Measurements from ENCODE around the gene DAPK1.

Gene DAPK1

DNA sequence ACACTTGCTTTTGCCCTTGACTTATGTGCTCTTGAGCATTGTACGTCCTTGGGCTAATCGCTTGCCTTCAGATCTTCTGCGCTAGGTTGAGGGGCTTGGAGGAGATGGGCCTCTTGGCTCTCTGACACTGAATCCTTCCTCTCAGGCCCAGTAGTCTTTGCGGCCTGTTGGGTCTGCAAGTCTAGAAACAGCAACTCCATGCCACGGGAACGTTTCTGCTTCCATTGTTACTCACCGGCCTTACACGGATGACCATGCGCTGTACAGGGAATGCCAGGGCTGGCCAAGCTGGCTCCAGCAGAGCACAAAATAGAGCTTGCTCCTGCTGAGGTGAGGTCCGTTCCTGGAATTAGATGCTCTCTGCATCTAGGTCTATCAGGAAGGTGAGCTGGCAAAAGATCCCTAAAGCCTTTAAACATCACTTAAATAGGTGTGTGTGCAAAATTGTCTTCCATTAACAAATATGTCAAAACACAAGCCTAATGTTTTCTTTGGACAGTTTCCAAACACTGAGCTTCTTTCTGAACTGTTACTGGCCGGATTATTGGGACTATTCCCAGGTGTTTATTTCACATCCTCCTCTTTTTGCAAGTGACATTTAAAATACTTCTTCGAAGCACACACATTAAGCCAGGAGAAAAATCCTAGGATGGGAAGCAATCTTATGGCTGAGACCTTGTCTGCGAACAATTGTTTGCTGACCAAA is 29.7 kb downstream of the DAPK1 start:
- Histone ChIP-seq H3K27me3 (ENCODE audit: control insufficient read depth in 1 of 2, insufficient read depth in 1 of 2, low read length in 2 of 2) (no peaks in the 10 kb centered on the region), H3K36me3 (ENCODE audit: control insufficient read depth in 1 of 2, insufficient read depth in 2 of 2, low read depth in 1 of 2, low read length in 2 of 2) (peaks cover 0 to 19% of the 10 kb centered on the region in 2 experiments), H3K79me1 (replicated peaks; ENCODE audit: low read length, poor library complexity, severe bottlenecking) (peaks cover 41% of the 10 kb centered on the region), H3K4me3 (ENCODE audit: insufficient read depth in 1 of 2, low read depth in 1 of 2, low read length in 2 of 2) (no peak overlapping the region), H3K23ac (ENCODE audit: low read length in 2 of 2) (no peak overlapping the region), H2BK15ac (ENCODE audit: low read depth, poor library complexity, severe bottlenecking) (no peak overlapping the region), H4K8ac (ENCODE audit: low read length) (no peak overlapping the region), H3K18ac (ENCODE audit: low read depth in 1 of 2, low read length in 2 of 2) (no peak overlapping the region), H3K4me2 (ENCODE audit: low read length, poor library complexity, severe bottlenecking) (no peak overlapping the region), H2BK12ac (ENCODE audit: low read length in 2 of 2) (no peak overlapping the region), H2AK5ac (ENCODE audit: low read length, severe bottlenecking) (no peak overlapping the region), H3K14ac (ENCODE audit: low read length in 2 of 2) (no peak overlapping the region), H3K9ac (ENCODE audit: low read length) (no peak overlapping the region), H3K9me3 (ENCODE audit: control insufficient read depth, low read length) (no peaks in the 10 kb centered on the region), H2BK120ac (ENCODE audit: low read depth, low read length) (no peak overlapping the region), H3K27ac (ENCODE audit: low read length, poor library complexity, severe bottlenecking) (no peak overlapping the region), H4K91ac (ENCODE audit: low read length) (no peak overlapping the region), H3K4me1 (ENCODE audit: control insufficient read depth, insufficient read depth, low read depth, low read length) (peaks cover 10% of the 10 kb centered on the region), H2AFZ (ENCODE audit: low read depth, low read length) (no peak overlapping the region), H3K4ac (ENCODE audit: low read depth in 1 of 2, low read length in 2 of 2) (no peak overlapping the region), H2BK5ac (ENCODE audit: low read depth, low read length, poor library complexity, severe bottlenecking) (no peak overlapping the region)
- 89% methylated on average over 12 of the region's 13 CpGs for whole genome bisulfite sequencing
- no peak for DNase-seq

DNA sequence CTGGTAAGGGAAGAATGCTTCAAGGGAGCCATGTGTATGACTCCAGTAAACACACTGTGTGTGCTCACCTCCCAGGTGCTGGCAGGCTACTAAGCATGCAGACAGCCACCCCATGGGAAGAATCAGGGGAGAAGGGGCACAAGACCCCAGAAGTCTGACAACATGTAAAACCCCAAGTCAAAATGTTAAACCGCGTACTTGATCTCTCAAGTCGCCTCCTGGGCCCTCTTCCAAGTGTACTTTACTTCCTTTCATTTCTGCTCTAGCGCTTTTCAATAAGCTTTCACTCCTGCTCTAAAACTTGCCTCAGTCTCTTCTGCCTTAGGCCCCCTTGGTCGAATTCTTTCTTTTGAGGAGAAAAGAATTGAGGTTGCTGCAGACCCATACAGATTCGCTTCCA is 31.3 kb downstream of the DAPK1 start:
- Histone ChIP-seq H3K14ac (ENCODE audit: low read length in 2 of 2) (no peak overlapping the region), H3K36me3 (ENCODE audit: control insufficient read depth in 1 of 2, insufficient read depth in 2 of 2, low read depth in 1 of 2, low read length in 2 of 2) (peaks cover 0 to 18% of the 10 kb centered on the region in 2 experiments), H3K27me3 (ENCODE audit: control insufficient read depth in 1 of 2, insufficient read depth in 1 of 2, low read length in 2 of 2) (no peaks in the 10 kb centered on the region), H4K91ac (ENCODE audit: low read length) (no peak overlapping the region), H3K4ac (ENCODE audit: low read depth in 1 of 2, low read length in 2 of 2) (no peak overlapping the region), H4K8ac (ENCODE audit: low read length) (no peak overlapping the region), H3K9ac (ENCODE audit: low read length) (no peak overlapping the region), H3K27ac (ENCODE audit: low read length, poor library complexity, severe bottlenecking) (no peak overlapping the region), H2BK5ac (ENCODE audit: low read depth, low read length, poor library complexity, severe bottlenecking) (no peak overlapping the region), H3K79me1 (replicated peaks; ENCODE audit: low read length, poor library complexity, severe bottlenecking) (peaks cover 41% of the 10 kb centered on the region), H2AFZ (ENCODE audit: low read depth, low read length) (no peak overlapping the region), H2BK15ac (ENCODE audit: low read depth, poor library complexity, severe bottlenecking) (no peak overlapping the region), H3K18ac (ENCODE audit: low read depth in 1 of 2, low read length in 2 of 2) (no peak overlapping the region), H3K4me3 (ENCODE audit: insufficient read depth in 1 of 2, low read depth in 1 of 2, low read length in 2 of 2) (no peak overlapping the region), H2AK5ac (ENCODE audit: low read length, severe bottlenecking) (no peak overlapping the region), H3K23ac (ENCODE audit: low read length in 2 of 2) (no peak overlapping the region), H3K9me3 (ENCODE audit: control insufficient read depth, low read length) (no peaks in the 10 kb centered on the region), H3K4me2 (ENCODE audit: low read length, poor library complexity, severe bottlenecking) (no peak overlapping the region), H2BK12ac (ENCODE audit: low read length in 2 of 2) (no peak overlapping the region), H2BK120ac (ENCODE audit: low read depth, low read length) (no peak overlapping the region), H3K4me1 (ENCODE audit: control insufficient read depth, insufficient read depth, low read depth, low read length) (peaks cover 11% of the 10 kb centered on the region)
- 95% methylated on average over 4 of the region's 6 CpGs for WGBS
- no peak for DNase-seq

DNA sequence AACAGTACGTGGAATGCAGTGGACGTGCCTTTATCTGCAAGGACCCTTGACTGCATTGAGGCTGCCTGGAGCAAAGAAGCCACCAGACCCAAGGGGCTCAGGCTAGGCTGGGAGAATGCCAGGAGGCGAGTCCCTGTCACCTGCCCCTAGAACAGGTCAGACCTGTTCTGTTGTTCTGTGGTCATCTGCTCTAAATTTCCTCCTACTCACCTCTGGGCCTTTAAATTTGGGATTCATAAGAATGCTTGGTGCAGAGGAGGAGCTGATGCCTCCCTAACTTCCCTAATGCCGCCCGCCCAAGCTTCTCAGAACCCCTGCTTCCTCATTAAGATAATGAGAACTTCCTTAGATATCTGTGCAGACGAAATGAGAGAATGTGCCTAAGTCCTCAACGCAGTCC is 32.0 kb downstream of the DAPK1 start:
- Histone ChIP-seq H3K23ac (ENCODE audit: low read length in 2 of 2) (no peak overlapping the region), H2AFZ (ENCODE audit: low read depth, low read length) (no peak overlapping the region), H2BK120ac (ENCODE audit: low read depth, low read length) (no peak overlapping the region), H3K27me3 (ENCODE audit: control insufficient read depth in 1 of 2, insufficient read depth in 1 of 2, low read length in 2 of 2) (no peaks in the 10 kb centered on the region), H3K9ac (ENCODE audit: low read length) (no peak overlapping the region), H3K4me3 (ENCODE audit: insufficient read depth in 1 of 2, low read depth in 1 of 2, low read length in 2 of 2) (no peak overlapping the region), H2BK5ac (ENCODE audit: low read depth, low read length, poor library complexity, severe bottlenecking) (no peak overlapping the region), H3K79me1 (replicated peaks; ENCODE audit: low read length, poor library complexity, severe bottlenecking) (peaks cover 37% of the 10 kb centered on the region), H3K14ac (ENCODE audit: low read length in 2 of 2) (no peak overlapping the region), H3K27ac (ENCODE audit: low read length, poor library complexity, severe bottlenecking) (no peak overlapping the region), H3K36me3 (ENCODE audit: control insufficient read depth in 1 of 2, insufficient read depth in 2 of 2, low read depth in 1 of 2, low read length in 2 of 2) (peaks cover 0 to 14% of the 10 kb centered on the region in 2 experiments), H3K4me2 (ENCODE audit: low read length, poor library complexity, severe bottlenecking) (no peak overlapping the region), H4K8ac (ENCODE audit: low read length) (no peak overlapping the region), H2BK12ac (ENCODE audit: low read length in 2 of 2) (no peak overlapping the region), H2AK5ac (ENCODE audit: low read length, severe bottlenecking) (no peak overlapping the region), H3K4me1 (ENCODE audit: control insufficient read depth, insufficient read depth, low read depth, low read length) (peaks cover 11% of the 10 kb centered on the region), H3K9me3 (ENCODE audit: control insufficient read depth, low read length) (no peaks in the 10 kb centered on the region), H3K18ac (ENCODE audit: low read depth in 1 of 2, low read length in 2 of 2) (no peak overlapping the region), H4K91ac (ENCODE audit: low read length) (no peak overlapping the region), H3K4ac (ENCODE audit: low read depth in 1 of 2, low read length in 2 of 2) (no peak overlapping the region), H2BK15ac (ENCODE audit: low read depth, poor library complexity, severe bottlenecking) (no peak overlapping the region)
- 78% methylated on average over 7 of the region's 7 CpGs for WGBS
- DNase-seq = no peak

DNA sequence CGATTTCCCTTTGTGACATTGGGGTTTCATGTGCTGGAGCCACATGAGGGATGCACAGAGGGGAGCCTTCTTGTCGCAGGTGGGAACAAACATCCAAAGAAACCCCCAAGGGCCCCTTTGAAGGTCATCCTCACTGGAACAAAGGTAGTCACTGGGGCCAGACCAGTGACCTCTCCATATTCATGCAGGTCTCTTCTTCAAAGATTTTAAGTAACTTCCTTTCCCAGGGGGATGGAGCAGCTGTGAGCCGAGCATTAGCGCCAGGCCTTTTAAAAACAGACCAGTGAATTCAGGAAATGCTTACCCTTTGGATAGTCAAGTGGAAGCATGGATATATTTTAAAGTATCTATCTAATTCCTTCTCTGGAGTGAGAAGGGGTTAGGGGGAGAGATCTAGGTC is 33.0 kb downstream of the DAPK1 start:
- H2AK5ac ChIP-seq (ENCODE audit: low read length, severe bottlenecking) = no peak overlapping the region
- H3K4me2 ChIP-seq (ENCODE audit: low read length, poor library complexity, severe bottlenecking) = no peak overlapping the region
- H3K36me3 ChIP-seq (ENCODE audit: control insufficient read depth in 1 of 2, insufficient read depth in 2 of 2, low read depth in 1 of 2, low read length in 2 of 2) = peaks cover 0 to 6% of the 10 kb centered on the region in 2 experiments
- peaks cover 9% of the 10 kb centered on the region for H3K4me1 ChIP-seq (ENCODE audit: control insufficient read depth, insufficient read depth, low read depth, low read length)
- H2BK5ac ChIP-seq (ENCODE audit: low read depth, low read length, poor library complexity, severe bottlenecking) = no peak overlapping the region
- 44% methylated on average over 4 of the region's 4 CpGs for WGBS
- no peak overlapping the region for H2BK12ac ChIP-seq (ENCODE audit: low read length in 2 of 2)
- H3K9me3 ChIP-seq (ENCODE audit: control insufficient read depth, low read length) = no peaks in the 10 kb centered on the region
- no peak overlapping the region for H3K9ac ChIP-seq (ENCODE audit: low read length)
- DNase-seq = no peak
- H2AFZ ChIP-seq (ENCODE audit: low read depth, low read length) = no peak overlapping the region
- H2BK15ac ChIP-seq (ENCODE audit: low read depth, poor library complexity, severe bottlenecking) = no peak overlapping the region
- H3K27me3 ChIP-seq (ENCODE audit: control insufficient read depth in 1 of 2, insufficient read depth in 1 of 2, low read length in 2 of 2) = no peaks in the 10 kb centered on the region
- H3K79me1 ChIP-seq (replicated peaks; ENCODE audit: low read length, poor library complexity, severe bottlenecking) = peaks cover 33% of the 10 kb centered on the region
- no peak overlapping the region for H3K18ac ChIP-seq (ENCODE audit: low read depth in 1 of 2, low read length in 2 of 2)
- no peak overlapping the region for H3K27ac ChIP-seq (ENCODE audit: low read length, poor library complexity, severe bottlenecking)
- H4K8ac ChIP-seq (ENCODE audit: low read length) = no peak overlapping the region
- H3K23ac ChIP-seq (ENCODE audit: low read length in 2 of 2) = no peak overlapping the region
- no peak overlapping the region for H4K91ac ChIP-seq (ENCODE audit: low read length)
- H3K14ac ChIP-seq (ENCODE audit: low read length in 2 of 2) = no peak overlapping the region
- H3K4me3 ChIP-seq (ENCODE audit: insufficient read depth in 1 of 2, low read depth in 1 of 2, low read length in 2 of 2) = no peak overlapping the region
- H2BK120ac ChIP-seq (ENCODE audit: low read depth, low read length) = no peak overlapping the region
- H3K4ac ChIP-seq (ENCODE audit: low read depth in 1 of 2, low read length in 2 of 2) = no peak overlapping the region

All from mesenchymal stem cell (in vitro differentiated cells and primary cell).